Loucy (cell line): ENCODE measurements around the gene RFX3.

Experiments used
- H2AFZ ChIP-seq: fragments of 200-600 bp; sonication (generic); 2 replicates; pipeline ENCODE4 v1.6.0; 2016; ENCODE audit warnings: antibody characterized with exemption, mild to moderate bottlenecking, low read length, moderate library complexity
- H3F3A ChIP-seq: fragments of 200-600 bp; 2 replicates; pipeline ENCODE4 v1.6.0; 2016; ENCODE audit warnings: antibody characterized with exemption, low read depth, mild to moderate bottlenecking
- H3K27me3 ChIP-seq: fragments of 200-600 bp; sonication (generic); 2 replicates; pipeline ENCODE4 v1.6.1; 2014; ENCODE audit warnings: low read length, mild to moderate bottlenecking; ENCODE audit not compliant: insufficient read depth, poor library complexity, severe bottlenecking
- H3K36me3 ChIP-seq: fragments of 200-600 bp; sonication (generic); 2 replicates; pipeline ENCODE4 v1.6.1; 2016; ENCODE audit warnings: low read length; ENCODE audit not compliant: insufficient read depth
- H3K4me1 ChIP-seq: fragments of 200-600 bp; sonication (generic); 2 replicates; pipeline ENCODE4 v1.5.1; 2014; ENCODE audit warnings: low read length, mild to moderate bottlenecking; ENCODE audit not compliant: insufficient read depth, poor library complexity, severe bottlenecking
- H3K4me2 ChIP-seq: fragments of 200-600 bp; sonication (generic); 2 replicates; pipeline ENCODE4 v1.6.0; 2014; ENCODE audit warnings: antibody characterized with exemption, low read length, low read depth, mild to moderate bottlenecking; ENCODE audit not compliant: poor library complexity, severe bottlenecking
- H3K4me3 ChIP-seq: fragments of 200-600 bp; sonication (generic); 2 replicates; pipeline ENCODE4 v1.5.1; 2014; ENCODE audit warnings: low read length, mild to moderate bottlenecking, mixed read lengths; ENCODE audit not compliant: poor library complexity, severe bottlenecking
- H3K79me2 ChIP-seq: fragments of 200-600 bp; sonication (generic); 2 replicates; pipeline ENCODE4 v1.6.1; 2014; ENCODE audit warnings: low read length; ENCODE audit not compliant: insufficient read depth
- H3K9ac ChIP-seq: fragments of 200-600 bp; sonication (generic); 2 replicates; pipeline ENCODE4 v1.6.0; 2014; ENCODE audit warnings: mild to moderate bottlenecking, low read depth, low read length, moderate library complexity; ENCODE audit not compliant: poor library complexity, severe bottlenecking
- H3K9me2 ChIP-seq: fragments of 200-600 bp; sonication (generic); replicated peaks from 2 replicates; pipeline ENCODE4 v1.6.1; 2016; ENCODE audit warnings: low read depth, low read length, mixed read lengths
- H3K9me3 ChIP-seq: fragments of 200-600 bp; sonication (generic); 2 replicates; pipeline ENCODE4 v1.6.1; 2014; ENCODE audit warnings: mild to moderate bottlenecking, antibody characterized with exemption, low read length, low read depth; ENCODE audit not compliant: insufficient read depth
- H4K20me1 ChIP-seq: fragments of 200-600 bp; sonication (generic); 2 replicates; pipeline ENCODE4 v1.6.0; 2014; ENCODE audit warnings: antibody characterized with exemption, low read length, mild to moderate bottlenecking; ENCODE audit not compliant: insufficient read depth, poor library complexity, severe bottlenecking
- EZH2phosphoT487 ChIP-seq: fragments of 200-600 bp; IDR thresholded peaks from 2 replicates; pipeline ENCODE4 v1.6.1; 2018; ENCODE audit warnings: antibody characterized with exemption, mild to moderate bottlenecking, moderate library complexity, borderline replicate concordance
- TF ChIP-seq, protein P1 (sequence below): fragments of 200-600 bp; sonication (generic); conservative IDR thresholded peaks from 2 replicates; pipeline ENCODE4 v1.5.1; 2014; ENCODE audit warnings: mild to moderate bottlenecking, antibody characterized with exemption, low read length

Gene RFX3

GRCh38 chr9:3243683-3244082 lies 282.1 kb downstream of the RFX3 start:
- Histone ChIP-seq H3K9me3 (no peaks in the 10 kb centered on the region), H3K9me2 (no peaks in the 10 kb centered on the region), H3F3A (no peaks in the 10 kb centered on the region), H3K4me3 (no peak overlapping the region), H3K27me3 (no peaks in the 10 kb centered on the region), H2AFZ (no peak overlapping the region), H3K9ac (no peak overlapping the region), H3K4me2 (no peak overlapping the region), H3K36me3 (no peaks in the 10 kb centered on the region), H3K4me1 (no peaks in the 10 kb centered on the region), H4K20me1 (no peaks in the 10 kb centered on the region), H3K79me2 (no peaks in the 10 kb centered on the region)
- TF ChIP-seq EZH2phosphoT487: no peak
- TF ChIP-seq, protein P1, sequence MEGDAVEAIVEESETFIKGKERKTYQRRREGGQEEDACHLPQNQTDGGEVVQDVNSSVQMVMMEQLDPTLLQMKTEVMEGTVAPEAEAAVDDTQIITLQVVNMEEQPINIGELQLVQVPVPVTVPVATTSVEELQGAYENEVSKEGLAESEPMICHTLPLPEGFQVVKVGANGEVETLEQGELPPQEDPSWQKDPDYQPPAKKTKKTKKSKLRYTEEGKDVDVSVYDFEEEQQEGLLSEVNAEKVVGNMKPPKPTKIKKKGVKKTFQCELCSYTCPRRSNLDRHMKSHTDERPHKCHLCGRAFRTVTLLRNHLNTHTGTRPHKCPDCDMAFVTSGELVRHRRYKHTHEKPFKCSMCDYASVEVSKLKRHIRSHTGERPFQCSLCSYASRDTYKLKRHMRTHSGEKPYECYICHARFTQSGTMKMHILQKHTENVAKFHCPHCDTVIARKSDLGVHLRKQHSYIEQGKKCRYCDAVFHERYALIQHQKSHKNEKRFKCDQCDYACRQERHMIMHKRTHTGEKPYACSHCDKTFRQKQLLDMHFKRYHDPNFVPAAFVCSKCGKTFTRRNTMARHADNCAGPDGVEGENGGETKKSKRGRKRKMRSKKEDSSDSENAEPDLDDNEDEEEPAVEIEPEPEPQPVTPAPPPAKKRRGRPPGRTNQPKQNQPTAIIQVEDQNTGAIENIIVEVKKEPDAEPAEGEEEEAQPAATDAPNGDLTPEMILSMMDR: no peak

DNA sequence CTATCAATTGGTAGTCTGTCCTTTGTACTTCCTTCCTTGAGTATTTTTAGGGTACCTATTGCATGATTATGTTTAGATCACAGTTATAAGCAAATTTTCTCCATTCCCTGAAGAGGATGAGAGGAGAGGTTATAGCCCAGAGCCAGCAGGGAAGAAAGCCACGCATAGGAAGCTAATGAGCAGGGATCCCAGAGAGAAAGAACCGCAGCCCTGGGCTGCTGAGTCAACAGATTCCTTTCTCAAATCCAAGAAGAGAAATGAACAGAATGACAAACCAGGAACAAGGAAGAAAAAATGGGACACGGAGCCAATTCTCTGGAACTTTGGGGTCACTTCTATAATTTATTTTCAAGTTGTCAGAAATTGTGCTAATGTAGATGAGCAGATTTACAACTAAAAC lies 284.5 kb downstream of the RFX3 start:
- Histone ChIP-seq H3K27me3 (no peaks in the 10 kb centered on the region), H3K9ac (no peak overlapping the region), H3K79me2 (no peaks in the 10 kb centered on the region), H3K9me2 (no peaks in the 10 kb centered on the region), H3K4me3 (no peak overlapping the region), H3K4me1 (no peaks in the 10 kb centered on the region), H2AFZ (no peak overlapping the region), H3K9me3 (no peaks in the 10 kb centered on the region), H3K36me3 (no peaks in the 10 kb centered on the region), H3F3A (no peaks in the 10 kb centered on the region), H4K20me1 (no peaks in the 10 kb centered on the region), H3K4me2 (no peak overlapping the region)
- TF ChIP-seq EZH2phosphoT487: no peak
- TF ChIP-seq, protein P1: no peak

GRCh38 chr9:3240656-3241268 lies 285.0 kb downstream of the RFX3 start:
- Histone ChIP-seq H3K79me2 (no peaks in the 10 kb centered on the region), H3F3A (no peaks in the 10 kb centered on the region), H4K20me1 (no peaks in the 10 kb centered on the region), H3K36me3 (no peaks in the 10 kb centered on the region), H3K4me1 (no peaks in the 10 kb centered on the region), H3K27me3 (no peaks in the 10 kb centered on the region), H2AFZ (no peak overlapping the region), H3K9me2 (no peaks in the 10 kb centered on the region), H3K9me3 (no peaks in the 10 kb centered on the region), H3K9ac (no peak overlapping the region), H3K4me3 (no peak overlapping the region), H3K4me2 (no peak overlapping the region)
- TF ChIP-seq EZH2phosphoT487: no peak
- TF ChIP-seq, protein P1: peak; percentile 91
